WTC11 (cell line): ENCODE measurements around the gene CAD. TPM values are rescaled to one million over a fixed set of nuclear protein-coding genes. Genes with fewer than 3 reads are reported as not detected.

ENCODE experiments used
- ATAC-seq: fragments of 200-7000 bp; cut with Tn5 transposase; 2 replicates; pipeline ENCODE4 v1.10.0; 2021; ENCODE audit warnings: mild to moderate bottlenecking, moderate library complexity
- CTCF ChIA-PET: fragments of 300-600 bp; sonication (Branson Sonifier 250); formaldehyde crosslinking; loops from one replicate; lab custom pipeline; 2021; ENCODE audit warnings: antibody characterized with exemption; lab: Charles Lee
- POLR2A ChIA-PET: fragments of 350-600 bp; sonication (Branson Sonifier 250); formaldehyde crosslinking; loops from one replicate; lab custom pipeline; 2021; ENCODE audit warnings: antibody characterized with exemption; lab: Charles Lee
- DNase-seq: peaks from one replicate; pipeline ENCODE4 v3.0.0; 2021; ENCODE audit warnings: low spot score
- H3K27ac Mint-ChIP-seq: 2 replicates; pipeline ENCODE4 v1.8.0; 2021; ENCODE audit warnings: mixed read lengths
- H3K27me3 Mint-ChIP-seq: 2 replicates; pipeline ENCODE4 v1.8.0; 2021; ENCODE audit warnings: low read depth, mild to moderate bottlenecking, moderate library complexity, mixed read lengths
- H3K36me3 Mint-ChIP-seq: 2 replicates; pipeline ENCODE4 v1.8.0; 2021; ENCODE audit warnings: mixed read lengths
- H3K4me1 Mint-ChIP-seq: 2 replicates; pipeline ENCODE4 v1.8.0; 2022; ENCODE audit warnings: mixed read lengths
- H3K4me3 Mint-ChIP-seq: 2 replicates; pipeline ENCODE4 v1.8.0; 2021; ENCODE audit warnings: mild to moderate bottlenecking, moderate library complexity, mixed read lengths
- H3K9me3 Mint-ChIP-seq: 2 replicates; pipeline ENCODE4 v1.8.0; 2021; ENCODE audit warnings: mixed read lengths
- CREM ChIP-seq: sonication (generic); formaldehyde crosslinking; IDR thresholded peaks from 2 replicates; pipeline ENCODE4 v1.8.1; 2022; ENCODE audit warnings: mild to moderate bottlenecking, missing genetic modification reagents, moderate library complexity
- FOXP4 ChIP-seq: sonication (generic); formaldehyde crosslinking; IDR thresholded peaks from 2 replicates; pipeline ENCODE4 v1.8.0; 2022; ENCODE audit warnings: mild to moderate bottlenecking, missing genetic modification reagents
- JAZF1 ChIP-seq: fragments of 250-450 bp; sonication (Bioruptor Pico); IDR thresholded peaks from 2 replicates; pipeline ENCODE4 v1.9.0; 2021; ENCODE audit warnings: moderate library complexity, mild to moderate bottlenecking, inconsistent platforms
- NFE2L1 ChIP-seq: sonication (generic); formaldehyde crosslinking; IDR thresholded peaks from 2 replicates; pipeline ENCODE4 v1.8.1; 2023; ENCODE audit warnings: missing genetic modification reagents
- ZNF138 ChIP-seq: sonication (generic); formaldehyde crosslinking; conservative IDR thresholded peaks from 2 replicates; pipeline ENCODE4 v1.8.1; 2022; ENCODE audit warnings: mild to moderate bottlenecking, moderate library complexity, missing genetic modification reagents
- ZNF317 ChIP-seq: sonication (generic); formaldehyde crosslinking; IDR thresholded peaks from 2 replicates; pipeline ENCODE4 v1.8.1; 2023; ENCODE audit warnings: low read depth, mild to moderate bottlenecking, moderate library complexity, missing genetic modification reagents, borderline replicate concordance
- ZNF396 ChIP-seq: fragments of 250-450 bp; sonication (Bioruptor Pico); IDR thresholded peaks from 2 replicates; pipeline ENCODE4 v1.8.0; 2021; ENCODE audit warnings: mild to moderate bottlenecking, moderate library complexity, borderline replicate concordance
- total RNA-seq: library from RNA; stranded (reverse); gene quantifications from 3 replicates; pipeline ENCODE4 v1.2.3, GENCODE V29; 2021
- TF ChIP-seq, protein P1 (sequence below): sonication (generic); formaldehyde crosslinking; IDR thresholded peaks from 2 replicates; pipeline ENCODE4 v1.8.0; 2023; ENCODE audit warnings: missing genetic modification reagents, mild to moderate bottlenecking, borderline replicate concordance
- TF ChIP-seq, protein P2 (sequence below): sonication (generic); formaldehyde crosslinking; IDR thresholded peaks from 2 replicates; pipeline ENCODE4 v1.8.1; 2023; ENCODE audit warnings: mild to moderate bottlenecking, missing genetic modification reagents, moderate library complexity
- TF ChIP-seq, protein P3 (sequence below): sonication (generic); formaldehyde crosslinking; conservative IDR thresholded peaks from 2 replicates; pipeline ENCODE4 v1.8.1; 2023; ENCODE audit warnings: mild to moderate bottlenecking, low read depth, missing genetic modification reagents, moderate library complexity
- TF ChIP-seq, protein P4 (sequence below): fragments of 250-450 bp; sonication (Bioruptor Pico); IDR thresholded peaks from 2 replicates; pipeline ENCODE4 v2.1.2; 2022; ENCODE audit warnings: mild to moderate bottlenecking, moderate library complexity
- TF ChIP-seq, protein P5 (sequence below): sonication (generic); formaldehyde crosslinking; IDR thresholded peaks from 2 replicates; pipeline ENCODE4 v1.8.1; 2023; ENCODE audit warnings: mild to moderate bottlenecking, missing genetic modification reagents
- TF ChIP-seq, protein P6 (sequence below): sonication (generic); formaldehyde crosslinking; IDR thresholded peaks from 2 replicates; pipeline ENCODE4 v1.8.1; 2023; ENCODE audit warnings: mild to moderate bottlenecking, missing genetic modification reagents, borderline replicate concordance

CAD gene
- total RNA-seq, 1 experiment from 2014 or later, result 178 TPM

- TF ChIP-seq, protein P1, sequence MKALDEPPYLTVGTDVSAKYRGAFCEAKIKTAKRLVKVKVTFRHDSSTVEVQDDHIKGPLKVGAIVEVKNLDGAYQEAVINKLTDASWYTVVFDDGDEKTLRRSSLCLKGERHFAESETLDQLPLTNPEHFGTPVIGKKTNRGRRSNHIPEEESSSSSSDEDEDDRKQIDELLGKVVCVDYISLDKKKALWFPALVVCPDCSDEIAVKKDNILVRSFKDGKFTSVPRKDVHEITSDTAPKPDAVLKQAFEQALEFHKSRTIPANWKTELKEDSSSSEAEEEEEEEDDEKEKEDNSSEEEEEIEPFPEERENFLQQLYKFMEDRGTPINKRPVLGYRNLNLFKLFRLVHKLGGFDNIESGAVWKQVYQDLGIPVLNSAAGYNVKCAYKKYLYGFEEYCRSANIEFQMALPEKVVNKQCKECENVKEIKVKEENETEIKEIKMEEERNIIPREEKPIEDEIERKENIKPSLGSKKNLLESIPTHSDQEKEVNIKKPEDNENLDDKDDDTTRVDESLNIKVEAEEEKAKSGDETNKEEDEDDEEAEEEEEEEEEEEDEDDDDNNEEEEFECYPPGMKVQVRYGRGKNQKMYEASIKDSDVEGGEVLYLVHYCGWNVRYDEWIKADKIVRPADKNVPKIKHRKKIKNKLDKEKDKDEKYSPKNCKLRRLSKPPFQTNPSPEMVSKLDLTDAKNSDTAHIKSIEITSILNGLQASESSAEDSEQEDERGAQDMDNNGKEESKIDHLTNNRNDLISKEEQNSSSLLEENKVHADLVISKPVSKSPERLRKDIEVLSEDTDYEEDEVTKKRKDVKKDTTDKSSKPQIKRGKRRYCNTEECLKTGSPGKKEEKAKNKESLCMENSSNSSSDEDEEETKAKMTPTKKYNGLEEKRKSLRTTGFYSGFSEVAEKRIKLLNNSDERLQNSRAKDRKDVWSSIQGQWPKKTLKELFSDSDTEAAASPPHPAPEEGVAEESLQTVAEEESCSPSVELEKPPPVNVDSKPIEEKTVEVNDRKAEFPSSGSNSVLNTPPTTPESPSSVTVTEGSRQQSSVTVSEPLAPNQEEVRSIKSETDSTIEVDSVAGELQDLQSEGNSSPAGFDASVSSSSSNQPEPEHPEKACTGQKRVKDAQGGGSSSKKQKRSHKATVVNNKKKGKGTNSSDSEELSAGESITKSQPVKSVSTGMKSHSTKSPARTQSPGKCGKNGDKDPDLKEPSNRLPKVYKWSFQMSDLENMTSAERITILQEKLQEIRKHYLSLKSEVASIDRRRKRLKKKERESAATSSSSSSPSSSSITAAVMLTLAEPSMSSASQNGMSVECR, result no peak
- TF ChIP-seq ZNF138 (CRISPR knock-in tag) (no peak), NFE2L1 (no peak), FOXP4 (no peak), ZNF317 (CRISPR knock-in tag) (no peak)
These were observed 38.0 kb downstream of the CAD start (continued) for GRCh38 chr2:27255187-27255586.

DNA sequence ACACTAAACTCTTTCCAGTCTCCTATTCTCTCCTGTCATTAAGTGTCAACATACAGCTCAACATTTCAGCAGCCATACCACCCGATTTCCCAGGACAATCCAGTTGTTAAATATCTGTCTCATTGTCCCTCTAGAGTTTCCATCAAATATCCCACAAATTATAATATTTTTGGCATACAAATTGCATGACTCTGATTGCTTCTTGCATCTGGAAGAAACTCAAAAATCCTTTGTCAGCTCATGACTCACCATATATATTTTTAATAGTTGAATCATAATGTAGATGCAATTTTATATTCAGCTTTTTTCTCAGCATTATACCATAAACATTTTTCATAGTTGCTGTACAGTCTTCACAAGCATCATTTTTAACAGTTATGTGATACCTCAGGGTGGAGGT, 38.5 kb downstream of the CAD start:
- POLR2A ChIA-PET, result no interaction called here
- peaks cover 24% of the 10 kb centered on the region for H3K27me3 Mint-ChIP-seq
- DNase-seq (no peak), ATAC-seq (no peak)
- H3K36me3 Mint-ChIP-seq, result no peaks in the 10 kb centered on the region
- no peak overlapping the region for H3K4me3 Mint-ChIP-seq
- H3K27ac Mint-ChIP-seq, result no peak overlapping the region
- H3K9me3 Mint-ChIP-seq, result no peaks in the 10 kb centered on the region
- CTCF ChIA-PET, result interaction anchor here (0.9 to 2.5 kb wide), 3 partner anchors 24 to 47 kb away, joined by 3 to 11 read pairs (median 7); no protein-coding TSS in a partner anchor
- peaks cover 15% of the 10 kb centered on the region for H3K4me1 Mint-ChIP-seq
- TF ChIP-seq CREM (CRISPR knock-in tag) (no peak), ZNF396 (CRISPR knock-in tag) (no peak), JAZF1 (CRISPR knock-in tag) (no peak)
- TF ChIP-seq, protein P2, sequence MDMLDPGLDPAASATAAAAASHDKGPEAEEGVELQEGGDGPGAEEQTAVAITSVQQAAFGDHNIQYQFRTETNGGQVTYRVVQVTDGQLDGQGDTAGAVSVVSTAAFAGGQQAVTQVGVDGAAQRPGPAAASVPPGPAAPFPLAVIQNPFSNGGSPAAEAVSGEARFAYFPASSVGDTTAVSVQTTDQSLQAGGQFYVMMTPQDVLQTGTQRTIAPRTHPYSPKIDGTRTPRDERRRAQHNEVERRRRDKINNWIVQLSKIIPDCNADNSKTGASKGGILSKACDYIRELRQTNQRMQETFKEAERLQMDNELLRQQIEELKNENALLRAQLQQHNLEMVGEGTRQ (CRISPR knock-in tag), result no peak
- TF ChIP-seq, protein P3, sequence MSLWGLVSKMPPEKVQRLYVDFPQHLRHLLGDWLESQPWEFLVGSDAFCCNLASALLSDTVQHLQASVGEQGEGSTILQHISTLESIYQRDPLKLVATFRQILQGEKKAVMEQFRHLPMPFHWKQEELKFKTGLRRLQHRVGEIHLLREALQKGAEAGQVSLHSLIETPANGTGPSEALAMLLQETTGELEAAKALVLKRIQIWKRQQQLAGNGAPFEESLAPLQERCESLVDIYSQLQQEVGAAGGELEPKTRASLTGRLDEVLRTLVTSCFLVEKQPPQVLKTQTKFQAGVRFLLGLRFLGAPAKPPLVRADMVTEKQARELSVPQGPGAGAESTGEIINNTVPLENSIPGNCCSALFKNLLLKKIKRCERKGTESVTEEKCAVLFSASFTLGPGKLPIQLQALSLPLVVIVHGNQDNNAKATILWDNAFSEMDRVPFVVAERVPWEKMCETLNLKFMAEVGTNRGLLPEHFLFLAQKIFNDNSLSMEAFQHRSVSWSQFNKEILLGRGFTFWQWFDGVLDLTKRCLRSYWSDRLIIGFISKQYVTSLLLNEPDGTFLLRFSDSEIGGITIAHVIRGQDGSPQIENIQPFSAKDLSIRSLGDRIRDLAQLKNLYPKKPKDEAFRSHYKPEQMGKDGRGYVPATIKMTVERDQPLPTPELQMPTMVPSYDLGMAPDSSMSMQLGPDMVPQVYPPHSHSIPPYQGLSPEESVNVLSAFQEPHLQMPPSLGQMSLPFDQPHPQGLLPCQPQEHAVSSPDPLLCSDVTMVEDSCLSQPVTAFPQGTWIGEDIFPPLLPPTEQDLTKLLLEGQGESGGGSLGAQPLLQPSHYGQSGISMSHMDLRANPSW (CRISPR knock-in tag), result no peak
- TF ChIP-seq, protein P4, sequence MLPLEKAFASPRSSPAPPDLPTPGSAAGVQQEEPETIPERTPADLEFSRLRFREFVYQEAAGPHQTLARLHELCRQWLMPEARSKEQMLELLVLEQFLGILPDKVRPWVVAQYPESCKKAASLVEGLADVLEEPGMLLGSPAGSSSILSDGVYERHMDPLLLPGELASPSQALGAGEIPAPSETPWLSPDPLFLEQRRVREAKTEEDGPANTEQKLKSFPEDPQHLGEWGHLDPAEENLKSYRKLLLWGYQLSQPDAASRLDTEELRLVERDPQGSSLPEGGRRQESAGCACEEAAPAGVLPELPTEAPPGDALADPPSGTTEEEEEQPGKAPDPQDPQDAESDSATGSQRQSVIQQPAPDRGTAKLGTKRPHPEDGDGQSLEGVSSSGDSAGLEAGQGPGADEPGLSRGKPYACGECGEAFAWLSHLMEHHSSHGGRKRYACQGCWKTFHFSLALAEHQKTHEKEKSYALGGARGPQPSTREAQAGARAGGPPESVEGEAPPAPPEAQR (CRISPR knock-in tag), result no peak
- TF ChIP-seq, protein P5, sequence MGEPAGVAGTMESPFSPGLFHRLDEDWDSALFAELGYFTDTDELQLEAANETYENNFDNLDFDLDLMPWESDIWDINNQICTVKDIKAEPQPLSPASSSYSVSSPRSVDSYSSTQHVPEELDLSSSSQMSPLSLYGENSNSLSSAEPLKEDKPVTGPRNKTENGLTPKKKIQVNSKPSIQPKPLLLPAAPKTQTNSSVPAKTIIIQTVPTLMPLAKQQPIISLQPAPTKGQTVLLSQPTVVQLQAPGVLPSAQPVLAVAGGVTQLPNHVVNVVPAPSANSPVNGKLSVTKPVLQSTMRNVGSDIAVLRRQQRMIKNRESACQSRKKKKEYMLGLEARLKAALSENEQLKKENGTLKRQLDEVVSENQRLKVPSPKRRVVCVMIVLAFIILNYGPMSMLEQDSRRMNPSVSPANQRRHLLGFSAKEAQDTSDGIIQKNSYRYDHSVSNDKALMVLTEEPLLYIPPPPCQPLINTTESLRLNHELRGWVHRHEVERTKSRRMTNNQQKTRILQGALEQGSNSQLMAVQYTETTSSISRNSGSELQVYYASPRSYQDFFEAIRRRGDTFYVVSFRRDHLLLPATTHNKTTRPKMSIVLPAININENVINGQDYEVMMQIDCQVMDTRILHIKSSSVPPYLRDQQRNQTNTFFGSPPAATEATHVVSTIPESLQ (CRISPR knock-in tag), result no peak
- TF ChIP-seq, protein P6, sequence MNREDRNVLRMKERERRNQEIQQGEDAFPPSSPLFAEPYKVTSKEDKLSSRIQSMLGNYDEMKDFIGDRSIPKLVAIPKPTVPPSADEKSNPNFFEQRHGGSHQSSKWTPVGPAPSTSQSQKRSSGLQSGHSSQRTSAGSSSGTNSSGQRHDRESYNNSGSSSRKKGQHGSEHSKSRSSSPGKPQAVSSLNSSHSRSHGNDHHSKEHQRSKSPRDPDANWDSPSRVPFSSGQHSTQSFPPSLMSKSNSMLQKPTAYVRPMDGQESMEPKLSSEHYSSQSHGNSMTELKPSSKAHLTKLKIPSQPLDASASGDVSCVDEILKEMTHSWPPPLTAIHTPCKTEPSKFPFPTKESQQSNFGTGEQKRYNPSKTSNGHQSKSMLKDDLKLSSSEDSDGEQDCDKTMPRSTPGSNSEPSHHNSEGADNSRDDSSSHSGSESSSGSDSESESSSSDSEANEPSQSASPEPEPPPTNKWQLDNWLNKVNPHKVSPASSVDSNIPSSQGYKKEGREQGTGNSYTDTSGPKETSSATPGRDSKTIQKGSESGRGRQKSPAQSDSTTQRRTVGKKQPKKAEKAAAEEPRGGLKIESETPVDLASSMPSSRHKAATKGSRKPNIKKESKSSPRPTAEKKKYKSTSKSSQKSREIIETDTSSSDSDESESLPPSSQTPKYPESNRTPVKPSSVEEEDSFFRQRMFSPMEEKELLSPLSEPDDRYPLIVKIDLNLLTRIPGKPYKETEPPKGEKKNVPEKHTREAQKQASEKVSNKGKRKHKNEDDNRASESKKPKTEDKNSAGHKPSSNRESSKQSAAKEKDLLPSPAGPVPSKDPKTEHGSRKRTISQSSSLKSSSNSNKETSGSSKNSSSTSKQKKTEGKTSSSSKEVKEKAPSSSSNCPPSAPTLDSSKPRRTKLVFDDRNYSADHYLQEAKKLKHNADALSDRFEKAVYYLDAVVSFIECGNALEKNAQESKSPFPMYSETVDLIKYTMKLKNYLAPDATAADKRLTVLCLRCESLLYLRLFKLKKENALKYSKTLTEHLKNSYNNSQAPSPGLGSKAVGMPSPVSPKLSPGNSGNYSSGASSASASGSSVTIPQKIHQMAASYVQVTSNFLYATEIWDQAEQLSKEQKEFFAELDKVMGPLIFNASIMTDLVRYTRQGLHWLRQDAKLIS, result no peak
